H1 (cell line): ENCODE data around the gene SLC39A7. TPM values are rescaled to one million over a fixed set of nuclear protein-coding genes. Genes with fewer than 3 reads are reported as not detected.

Experiments
- BACH1 ChIP-seq: IDR thresholded peaks from 2 replicates; pipeline ENCODE4 v1.6.1; 2012; ENCODE audit warnings: low read length, improper control_type of control experiment
- CEBPB ChIP-seq: IDR thresholded peaks from 2 replicates; pipeline ENCODE4 v1.6.1; 2012; ENCODE audit warnings: low read depth, low read length
- POLR2AphosphoS5 ChIP-seq: IDR thresholded peaks from 2 replicates; pipeline ENCODE4 v1.6.1; 2011; ENCODE audit warnings: low read depth, low read length
- POU5F1 ChIP-seq: IDR thresholded peaks from 2 replicates; pipeline ENCODE4 v1.6.1; 2011; ENCODE audit warnings: low read depth, mild to moderate bottlenecking, low read length, moderate library complexity
- RFX5 ChIP-seq: IDR thresholded peaks from 2 replicates; pipeline ENCODE4 v1.6.1; 2011; ENCODE audit warnings: low read depth, low read length, improper control_type of control experiment, borderline replicate concordance
- SP2 ChIP-seq: IDR thresholded peaks from 2 replicates; pipeline ENCODE4 v1.6.1; 2012; ENCODE audit warnings: mild to moderate bottlenecking, low read length, inconsistent platforms
- TEAD4 ChIP-seq: IDR thresholded peaks from 2 replicates; pipeline ENCODE4 v1.6.1; 2012; ENCODE audit warnings: low read depth, low read length, inconsistent platforms, mixed read lengths
- polyA plus RNA-seq, 7 experiments: library from polyadenylated mRNA; depleted of rRNA in 3 of 7; stranded (reverse) in 5 of 7; unstranded in 2 of 7; fragments of >200 nt in 5 of 7; fragments of 200-250 nt in 2 of 7; gene quantifications; 1 replicate in 5 of 7; 2 replicates in 1 of 7; 4 replicates in 1 of 7; pipeline versions ENCODE4 v1.2.1 to v1.2.3, GENCODE V29; 2011 to 2013; ENCODE audit warnings: missing spikeins in 2 of 7, mixed read lengths in 2 of 7
- total RNA-seq: library from RNA; stranded (reverse); fragmentation: NEBNext Ultra II Directional; extraction: Animal tissue kit (Norgen Biotek cat#: 25700); gene quantifications from 2 replicates; pipeline ENCODE4 v1.2.1, GENCODE V29; 2021

The SLC39A7 gene
- total and polyA plus RNA-seq, 2 of the 8 experiments (the other 6 are each of a cell fraction or from before 2014, with no cell fraction given): 63.3 to 123 TPM

DNA sequence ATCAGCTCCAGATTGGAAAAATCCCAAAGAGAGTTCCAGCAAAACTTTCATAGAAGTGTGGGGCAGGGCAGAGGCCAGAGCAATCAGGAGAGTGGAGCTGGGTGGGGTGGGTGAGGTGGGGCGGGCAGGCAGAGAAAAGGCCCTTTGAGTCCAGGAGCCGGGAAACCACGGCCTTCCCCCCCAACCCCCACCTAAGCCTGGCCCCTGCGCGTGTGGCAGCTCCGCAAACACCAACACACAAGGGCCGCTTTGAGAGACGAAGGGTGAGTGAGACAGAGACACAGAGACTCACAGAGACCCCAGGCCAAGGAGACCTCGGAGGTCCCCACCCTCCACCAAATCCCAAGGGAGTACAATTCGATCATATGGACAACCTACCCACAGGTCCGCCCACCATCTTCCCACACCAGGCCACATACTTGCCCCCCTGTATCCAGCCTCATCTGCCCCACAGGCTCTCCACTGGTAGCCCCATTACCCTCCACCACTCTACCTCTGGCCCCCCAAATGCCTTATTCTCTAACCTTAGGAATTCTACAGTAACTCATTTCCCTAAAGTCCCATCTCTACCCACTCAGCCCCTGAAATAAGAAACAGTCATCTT lies 10.1 kb upstream of the SLC39A7 start (continued):
- TF ChIP-seq SP2: no peak
- TF ChIP-seq CEBPB: no peak
- TF ChIP-seq RFX5: no peak
- no peak for TF ChIP-seq POU5F1
- no peak for TF ChIP-seq POLR2AphosphoS5
- no peak for TF ChIP-seq TEAD4
- no peak for TF ChIP-seq BACH1
